WTC11 (cell line): ENCODE measurements around the gene TBX4.

Source experiments
- ATF2 ChIP-seq: sonication (generic); formaldehyde crosslinking; IDR thresholded peaks from 2 replicates; pipeline ENCODE4 v1.8.1; 2022; ENCODE audit warnings: low read depth, missing genetic modification reagents, borderline replicate concordance
- CREB1 ChIP-seq: sonication (generic); formaldehyde crosslinking; IDR thresholded peaks from 2 replicates; pipeline ENCODE4 v1.8.0; 2023; ENCODE audit warnings: mild to moderate bottlenecking, missing genetic modification reagents
- CREM ChIP-seq: sonication (generic); formaldehyde crosslinking; IDR thresholded peaks from 2 replicates; pipeline ENCODE4 v1.8.1; 2022; ENCODE audit warnings: mild to moderate bottlenecking, missing genetic modification reagents, moderate library complexity
- CTCF ChIP-seq: fragments of 200-600 bp; IDR thresholded peaks from 2 replicates; pipeline ENCODE4 v1.8.0; 2022; ENCODE audit warnings: antibody characterized with exemption
- ESRRA ChIP-seq: sonication (generic); formaldehyde crosslinking; IDR thresholded peaks from 2 replicates; pipeline ENCODE4 v1.8.1; 2022; ENCODE audit warnings: mild to moderate bottlenecking, missing genetic modification reagents, borderline replicate concordance
- FOXP4 ChIP-seq: sonication (generic); formaldehyde crosslinking; IDR thresholded peaks from 2 replicates; pipeline ENCODE4 v1.8.0; 2022; ENCODE audit warnings: mild to moderate bottlenecking, missing genetic modification reagents
- JAZF1 ChIP-seq: fragments of 250-450 bp; sonication (Bioruptor Pico); IDR thresholded peaks from 2 replicates; pipeline ENCODE4 v1.9.0; 2021; ENCODE audit warnings: moderate library complexity, mild to moderate bottlenecking, inconsistent platforms
- JUN ChIP-seq: sonication (generic); formaldehyde crosslinking; IDR thresholded peaks from 2 replicates; pipeline ENCODE4 v1.8.0; 2023; ENCODE audit warnings: mild to moderate bottlenecking, missing genetic modification reagents
- NFYB ChIP-seq: sonication (generic); formaldehyde crosslinking; conservative IDR thresholded peaks from 2 replicates; pipeline ENCODE4 v1.8.0; 2022; ENCODE audit warnings: low read depth, missing genetic modification reagents
- TEAD4 ChIP-seq: sonication (generic); formaldehyde crosslinking; IDR thresholded peaks from 2 replicates; pipeline ENCODE4 v1.8.0; 2022; ENCODE audit warnings: mild to moderate bottlenecking, missing genetic modification reagents
- ZNF232 ChIP-seq: sonication (generic); formaldehyde crosslinking; IDR thresholded peaks from 2 replicates; pipeline ENCODE4 v1.8.0; 2022; ENCODE audit warnings: mild to moderate bottlenecking, missing genetic modification reagents
- ZNF317 ChIP-seq: sonication (generic); formaldehyde crosslinking; IDR thresholded peaks from 2 replicates; pipeline ENCODE4 v1.8.1; 2023; ENCODE audit warnings: low read depth, mild to moderate bottlenecking, moderate library complexity, missing genetic modification reagents, borderline replicate concordance
- ZNF396 ChIP-seq: fragments of 250-450 bp; sonication (Bioruptor Pico); IDR thresholded peaks from 2 replicates; pipeline ENCODE4 v1.8.0; 2021; ENCODE audit warnings: mild to moderate bottlenecking, moderate library complexity, borderline replicate concordance
- ZNF671 ChIP-seq: fragments of 250-450 bp; sonication (Bioruptor Pico); IDR thresholded peaks from 2 replicates; pipeline ENCODE4 v1.8.0; 2021; ENCODE audit warnings: mild to moderate bottlenecking

GRCh38 chr17:61495161-61495857, 43.1 kb downstream of the TBX4 start:
- no peak for TF ChIP-seq FOXP4 (CRISPR knock-in tag)
- TF ChIP-seq TEAD4 = no peak
- TF ChIP-seq CTCF = no peak
- TF ChIP-seq ATF2 (CRISPR knock-in tag) = no peak
- no peak for TF ChIP-seq CREM (CRISPR knock-in tag)
- no peak for TF ChIP-seq ZNF671 (CRISPR knock-in tag)
- no peak for TF ChIP-seq JUN (CRISPR knock-in tag)
- no peak for TF ChIP-seq ZNF317 (CRISPR knock-in tag)
- TF ChIP-seq CREB1 (CRISPR knock-in tag) = no peak
- TF ChIP-seq JAZF1 = no peak
- no peak for TF ChIP-seq ZNF396
- TF ChIP-seq ESRRA (CRISPR knock-in tag) = no peak
- TF ChIP-seq NFYB (CRISPR knock-in tag) = no peak
- TF ChIP-seq ZNF232 = no peak
